ENCODE measurements around the gene EDN3.

The EDN3 gene

DNA sequence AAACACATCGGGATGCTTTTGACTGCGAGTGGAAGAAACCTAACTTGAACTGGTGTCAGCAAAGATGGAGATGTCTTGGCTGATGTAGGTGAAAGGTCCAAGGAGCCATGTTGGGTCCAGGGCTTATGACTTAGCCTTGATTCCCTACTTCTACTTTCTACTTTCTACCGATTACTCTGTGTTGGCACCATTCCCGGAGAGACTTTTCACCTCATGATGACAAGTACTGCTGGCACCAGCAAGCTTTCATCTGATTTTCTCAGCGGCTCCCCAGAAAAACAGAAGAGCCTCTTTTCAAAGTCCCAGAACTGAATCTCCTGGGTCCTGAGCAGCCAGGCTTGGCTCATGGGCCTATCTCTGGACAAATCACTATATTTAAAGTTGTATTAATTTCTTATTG lies 4.9 kb upstream of the EDN3 start:
- no peak overlapping the region for H3K4me3 ChIP-seq (ENCODE audit: low read depth, low read length)
- H3K27ac ChIP-seq (ENCODE audit: extremely low read depth, low read depth, low read length) = no peak overlapping the region
- no peaks in the 10 kb centered on the region for H3K4me1 ChIP-seq (ENCODE audit: control insufficient read depth, insufficient read depth, low read length)
- no peak for TF ChIP-seq ZNF391 (tag by site-specific recombination; IDR thresholded peaks at IDR 0.05; ENCODE audit: borderline replicate concordance, low read depth)
- TF ChIP-seq, protein P1, sequence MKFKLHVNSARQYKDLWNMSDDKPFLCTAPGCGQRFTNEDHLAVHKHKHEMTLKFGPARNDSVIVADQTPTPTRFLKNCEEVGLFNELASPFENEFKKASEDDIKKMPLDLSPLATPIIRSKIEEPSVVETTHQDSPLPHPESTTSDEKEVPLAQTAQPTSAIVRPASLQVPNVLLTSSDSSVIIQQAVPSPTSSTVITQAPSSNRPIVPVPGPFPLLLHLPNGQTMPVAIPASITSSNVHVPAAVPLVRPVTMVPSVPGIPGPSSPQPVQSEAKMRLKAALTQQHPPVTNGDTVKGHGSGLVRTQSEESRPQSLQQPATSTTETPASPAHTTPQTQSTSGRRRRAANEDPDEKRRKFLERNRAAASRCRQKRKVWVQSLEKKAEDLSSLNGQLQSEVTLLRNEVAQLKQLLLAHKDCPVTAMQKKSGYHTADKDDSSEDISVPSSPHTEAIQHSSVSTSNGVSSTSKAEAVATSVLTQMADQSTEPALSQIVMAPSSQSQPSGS (tag by site-specific recombination; IDR thresholded peaks at IDR 0.05; ENCODE audit: low read depth) = no peak
- TF ChIP-seq TRIM28 (IDR thresholded peaks at IDR 0.05; ENCODE audit: borderline replicate concordance, low read length) = no peak
- TF ChIP-seq, protein P2, sequence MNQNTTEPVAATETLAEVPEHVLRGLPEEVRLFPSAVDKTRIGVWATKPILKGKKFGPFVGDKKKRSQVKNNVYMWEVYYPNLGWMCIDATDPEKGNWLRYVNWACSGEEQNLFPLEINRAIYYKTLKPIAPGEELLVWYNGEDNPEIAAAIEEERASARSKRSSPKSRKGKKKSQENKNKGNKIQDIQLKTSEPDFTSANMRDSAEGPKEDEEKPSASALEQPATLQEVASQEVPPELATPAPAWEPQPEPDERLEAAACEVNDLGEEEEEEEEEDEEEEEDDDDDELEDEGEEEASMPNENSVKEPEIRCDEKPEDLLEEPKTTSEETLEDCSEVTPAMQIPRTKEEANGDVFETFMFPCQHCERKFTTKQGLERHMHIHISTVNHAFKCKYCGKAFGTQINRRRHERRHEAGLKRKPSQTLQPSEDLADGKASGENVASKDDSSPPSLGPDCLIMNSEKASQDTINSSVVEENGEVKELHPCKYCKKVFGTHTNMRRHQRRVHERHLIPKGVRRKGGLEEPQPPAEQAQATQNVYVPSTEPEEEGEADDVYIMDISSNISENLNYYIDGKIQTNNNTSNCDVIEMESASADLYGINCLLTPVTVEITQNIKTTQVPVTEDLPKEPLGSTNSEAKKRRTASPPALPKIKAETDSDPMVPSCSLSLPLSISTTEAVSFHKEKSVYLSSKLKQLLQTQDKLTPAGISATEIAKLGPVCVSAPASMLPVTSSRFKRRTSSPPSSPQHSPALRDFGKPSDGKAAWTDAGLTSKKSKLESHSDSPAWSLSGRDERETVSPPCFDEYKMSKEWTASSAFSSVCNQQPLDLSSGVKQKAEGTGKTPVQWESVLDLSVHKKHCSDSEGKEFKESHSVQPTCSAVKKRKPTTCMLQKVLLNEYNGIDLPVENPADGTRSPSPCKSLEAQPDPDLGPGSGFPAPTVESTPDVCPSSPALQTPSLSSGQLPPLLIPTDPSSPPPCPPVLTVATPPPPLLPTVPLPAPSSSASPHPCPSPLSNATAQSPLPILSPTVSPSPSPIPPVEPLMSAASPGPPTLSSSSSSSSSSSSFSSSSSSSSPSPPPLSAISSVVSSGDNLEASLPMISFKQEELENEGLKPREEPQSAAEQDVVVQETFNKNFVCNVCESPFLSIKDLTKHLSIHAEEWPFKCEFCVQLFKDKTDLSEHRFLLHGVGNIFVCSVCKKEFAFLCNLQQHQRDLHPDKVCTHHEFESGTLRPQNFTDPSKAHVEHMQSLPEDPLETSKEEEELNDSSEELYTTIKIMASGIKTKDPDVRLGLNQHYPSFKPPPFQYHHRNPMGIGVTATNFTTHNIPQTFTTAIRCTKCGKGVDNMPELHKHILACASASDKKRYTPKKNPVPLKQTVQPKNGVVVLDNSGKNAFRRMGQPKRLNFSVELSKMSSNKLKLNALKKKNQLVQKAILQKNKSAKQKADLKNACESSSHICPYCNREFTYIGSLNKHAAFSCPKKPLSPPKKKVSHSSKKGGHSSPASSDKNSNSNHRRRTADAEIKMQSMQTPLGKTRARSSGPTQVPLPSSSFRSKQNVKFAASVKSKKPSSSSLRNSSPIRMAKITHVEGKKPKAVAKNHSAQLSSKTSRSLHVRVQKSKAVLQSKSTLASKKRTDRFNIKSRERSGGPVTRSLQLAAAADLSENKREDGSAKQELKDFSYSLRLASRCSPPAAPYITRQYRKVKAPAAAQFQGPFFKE (tag by site-specific recombination; IDR thresholded peaks at IDR 0.05; ENCODE audit: borderline replicate concordance) = no peak
- TF ChIP-seq ZFHX2 (tag by site-specific recombination; conservative IDR thresholded peaks at IDR 0.05) = no peak
- no peak for TF ChIP-seq ZNF335 (tag by site-specific recombination; conservative IDR thresholded peaks at IDR 0.05)
- no peak for TF ChIP-seq YY1 (tag by site-specific recombination; IDR thresholded peaks at IDR 0.05)
- TF ChIP-seq, protein P3, sequence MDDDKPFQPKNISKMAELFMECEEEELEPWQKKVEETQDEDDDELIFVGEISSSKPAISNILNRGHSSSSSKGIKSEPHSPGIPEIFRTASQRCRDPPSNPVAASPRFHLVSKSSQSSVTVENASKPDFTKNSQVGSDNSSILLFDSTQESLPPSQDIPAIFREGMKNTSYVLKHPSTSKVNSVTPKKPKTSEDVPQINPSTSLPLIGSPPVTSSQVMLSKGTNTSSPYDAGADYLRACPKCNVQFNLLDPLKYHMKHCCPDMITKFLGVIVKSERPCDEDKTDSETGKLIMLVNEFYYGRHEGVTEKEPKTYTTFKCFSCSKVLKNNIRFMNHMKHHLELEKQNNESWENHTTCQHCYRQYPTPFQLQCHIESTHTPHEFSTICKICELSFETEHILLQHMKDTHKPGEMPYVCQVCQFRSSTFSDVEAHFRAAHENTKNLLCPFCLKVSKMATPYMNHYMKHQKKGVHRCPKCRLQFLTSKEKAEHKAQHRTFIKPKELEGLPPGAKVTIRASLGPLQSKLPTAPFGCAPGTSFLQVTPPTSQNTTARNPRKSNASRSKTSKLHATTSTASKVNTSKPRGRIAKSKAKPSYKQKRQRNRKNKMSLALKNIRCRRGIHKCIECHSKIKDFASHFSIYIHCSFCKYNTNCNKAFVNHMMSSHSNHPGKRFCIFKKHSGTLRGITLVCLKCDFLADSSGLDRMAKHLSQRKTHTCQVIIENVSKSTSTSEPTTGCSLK (tag by site-specific recombination; IDR thresholded peaks at IDR 0.05) = no peak
- TF ChIP-seq ZNF747 (tag by site-specific recombination; IDR thresholded peaks at IDR 0.05) = no peak
- no peak for TF ChIP-seq OSR2 (tag by site-specific recombination; IDR thresholded peaks at IDR 0.05)
- no peak for TF ChIP-seq OVOL3 (tag by site-specific recombination; IDR thresholded peaks at IDR 0.05)
- TF ChIP-seq SCRT1 (tag by site-specific recombination; IDR thresholded peaks at IDR 0.05; ENCODE audit: borderline replicate concordance) = no peak
- no peak for TF ChIP-seq ZNF837 (tag by site-specific recombination; IDR thresholded peaks at IDR 0.05)
- H3K36me3 ChIP-seq (ENCODE audit: control insufficient read depth in 2 of 2, insufficient read depth in 1 of 2, low read length in 2 of 2) = no peaks in the 10 kb centered on the region
- ChIA-PET CTCF (no interaction called here), POLR2A (no interaction called here)
- H3K9me3 ChIP-seq (ENCODE audit: control insufficient read depth, insufficient read depth, low read depth, low read length) = no peaks in the 10 kb centered on the region

DNA sequence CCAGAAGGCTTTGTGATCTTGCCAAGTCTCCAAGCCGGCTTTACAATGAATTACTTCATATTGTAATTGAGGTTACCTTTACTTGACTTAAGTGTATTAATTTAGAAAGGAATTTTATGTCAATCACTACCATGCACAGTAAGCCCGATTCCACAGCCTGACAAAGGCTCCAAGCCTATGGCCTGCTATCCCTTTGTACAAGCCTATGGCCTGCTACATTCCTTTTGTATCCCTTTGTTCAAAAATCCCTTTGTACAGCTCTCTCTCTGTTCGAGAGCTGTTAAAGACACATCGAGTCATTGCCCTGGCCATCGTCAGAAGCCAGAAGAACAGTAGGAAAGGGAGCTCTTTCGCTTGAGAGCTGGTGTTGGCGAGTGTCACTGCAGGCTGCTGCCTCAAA lies 2.7 kb upstream of the EDN3 start:
- ChIA-PET POLR2A (no interaction called here), CTCF (interaction anchor here (0.6 to 1.4 kb wide), 2 partner anchors 9 to 106 kb away, joined by 4 read pairs; no protein-coding TSS in a partner anchor)
- Histone ChIP-seq H3K4me1 (ENCODE audit: control insufficient read depth, insufficient read depth, low read length) (no peaks in the 10 kb centered on the region), H3K9me3 (ENCODE audit: control insufficient read depth, insufficient read depth, low read depth, low read length) (no peaks in the 10 kb centered on the region), H3K36me3 (ENCODE audit: control insufficient read depth in 2 of 2, insufficient read depth in 1 of 2, low read length in 2 of 2) (no peaks in the 10 kb centered on the region), H3K27ac (ENCODE audit: extremely low read depth, low read depth, low read length) (no peak overlapping the region), H3K4me3 (ENCODE audit: low read depth, low read length) (no peak overlapping the region)
- TF ChIP-seq ZNF571 (tag by site-specific recombination; IDR thresholded peaks at IDR 0.05) (no peak), ZNF23 (tag by site-specific recombination; IDR thresholded peaks at IDR 0.05; ENCODE audit: borderline replicate concordance) (no peak), MYNN (tag by site-specific recombination; IDR thresholded peaks at IDR 0.05; ENCODE audit: borderline replicate concordance) (no peak), GLIS2 (tag by site-specific recombination; IDR thresholded peaks at IDR 0.05) (no peak)
- TF ChIP-seq, protein P4, sequence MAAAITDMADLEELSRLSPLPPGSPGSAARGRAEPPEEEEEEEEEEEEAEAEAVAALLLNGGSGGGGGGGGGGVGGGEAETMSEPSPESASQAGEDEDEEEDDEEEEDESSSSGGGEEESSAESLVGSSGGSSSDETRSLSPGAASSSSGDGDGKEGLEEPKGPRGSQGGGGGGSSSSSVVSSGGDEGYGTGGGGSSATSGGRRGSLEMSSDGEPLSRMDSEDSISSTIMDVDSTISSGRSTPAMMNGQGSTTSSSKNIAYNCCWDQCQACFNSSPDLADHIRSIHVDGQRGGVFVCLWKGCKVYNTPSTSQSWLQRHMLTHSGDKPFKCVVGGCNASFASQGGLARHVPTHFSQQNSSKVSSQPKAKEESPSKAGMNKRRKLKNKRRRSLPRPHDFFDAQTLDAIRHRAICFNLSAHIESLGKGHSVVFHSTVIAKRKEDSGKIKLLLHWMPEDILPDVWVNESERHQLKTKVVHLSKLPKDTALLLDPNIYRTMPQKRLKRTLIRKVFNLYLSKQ (tag by site-specific recombination; IDR thresholded peaks at IDR 0.05; ENCODE audit: borderline replicate concordance) = no peak

All from HEK293 (cell line).